Keratinocyte (primary cell): Measurements from ENCODE around the gene YY1.

ENCODE experiments used
- EZH2 ChIP-seq: IDR thresholded peaks from one replicate; pipeline ENCODE4 v1.6.1; 2012; ENCODE audit warnings: inconsistent platforms, mild to moderate bottlenecking, low read length, moderate library complexity
- TF ChIP-seq, protein P1 (sequence below), 3 experiments: IDR thresholded peaks in 1 of 3; conservative IDR thresholded peaks in 1 of 3; optimal IDR thresholded peaks in 1 of 3; 2 replicates in 2 of 3; 3 replicates in 1 of 3; pipeline versions ENCODE3 to v1.5.1; 2011; ENCODE audit warnings: low read length in 3 of 3, mild to moderate bottlenecking in 3 of 3, moderate library complexity in 2 of 3, control low read depth in 1 of 3, inconsistent platforms in 1 of 3; ENCODE audit not compliant: insufficient read depth in 2 of 3; ENCODE audit errors: extremely low read depth in 1 of 3

DNA sequence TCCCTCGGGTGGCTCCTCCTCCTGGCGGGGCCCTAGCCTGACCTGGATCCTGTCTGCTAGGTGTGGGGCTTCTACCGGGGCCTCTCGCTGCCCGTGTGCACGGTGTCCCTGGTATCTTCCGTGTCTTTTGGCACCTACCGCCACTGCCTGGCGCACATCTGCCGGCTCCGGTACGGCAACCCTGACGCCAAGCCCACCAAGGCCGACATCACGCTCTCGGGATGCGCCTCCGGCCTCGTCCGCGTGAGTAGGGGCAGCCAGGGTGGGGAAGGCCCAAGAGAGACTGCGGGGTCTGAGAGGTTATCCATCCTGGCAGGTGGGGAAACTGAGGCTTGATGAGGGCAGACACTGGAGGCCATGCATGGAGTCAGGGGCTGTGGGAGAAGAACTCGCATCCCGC lies 88.2 kb downstream of the YY1 start:
- TF ChIP-seq, protein P1, sequence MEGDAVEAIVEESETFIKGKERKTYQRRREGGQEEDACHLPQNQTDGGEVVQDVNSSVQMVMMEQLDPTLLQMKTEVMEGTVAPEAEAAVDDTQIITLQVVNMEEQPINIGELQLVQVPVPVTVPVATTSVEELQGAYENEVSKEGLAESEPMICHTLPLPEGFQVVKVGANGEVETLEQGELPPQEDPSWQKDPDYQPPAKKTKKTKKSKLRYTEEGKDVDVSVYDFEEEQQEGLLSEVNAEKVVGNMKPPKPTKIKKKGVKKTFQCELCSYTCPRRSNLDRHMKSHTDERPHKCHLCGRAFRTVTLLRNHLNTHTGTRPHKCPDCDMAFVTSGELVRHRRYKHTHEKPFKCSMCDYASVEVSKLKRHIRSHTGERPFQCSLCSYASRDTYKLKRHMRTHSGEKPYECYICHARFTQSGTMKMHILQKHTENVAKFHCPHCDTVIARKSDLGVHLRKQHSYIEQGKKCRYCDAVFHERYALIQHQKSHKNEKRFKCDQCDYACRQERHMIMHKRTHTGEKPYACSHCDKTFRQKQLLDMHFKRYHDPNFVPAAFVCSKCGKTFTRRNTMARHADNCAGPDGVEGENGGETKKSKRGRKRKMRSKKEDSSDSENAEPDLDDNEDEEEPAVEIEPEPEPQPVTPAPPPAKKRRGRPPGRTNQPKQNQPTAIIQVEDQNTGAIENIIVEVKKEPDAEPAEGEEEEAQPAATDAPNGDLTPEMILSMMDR (optimal IDR thresholded peaks at IDR 0.05 in 1 of 3, IDR thresholded peaks at IDR 0.05 in 1 of 3, conservative IDR thresholded peaks at IDR 0.05 in 1 of 3; ENCODE audit: extremely low read depth in 1 of 3, insufficient read depth in 2 of 3, low read length in 3 of 3): no peak
- no peak for TF ChIP-seq EZH2
